KMS-11 (cell line): ENCODE measurements around the gene FKBP9.

Experiments
- H2AFZ ChIP-seq: fragments of 200-600 bp; sonication (generic); 2 replicates; pipeline ENCODE4 v1.6.1; 2016; ENCODE audit warnings: antibody characterized with exemption, mixed run types, low read depth
- H3K27ac ChIP-seq: fragments of 200-600 bp; sonication (generic); 2 replicates; pipeline ENCODE4 v1.6.1; 2016; ENCODE audit warnings: mild to moderate bottlenecking, mixed run types
- H3K27me3 ChIP-seq: fragments of 200-600 bp; sonication (generic); 2 replicates; pipeline ENCODE4 v1.6.1; 2017; ENCODE audit warnings: mild to moderate bottlenecking, low read depth, mixed run types, moderate library complexity; ENCODE audit not compliant: insufficient read depth
- H3K36me3 ChIP-seq: fragments of 200-600 bp; sonication (generic); 2 replicates; pipeline ENCODE4 v1.6.1; 2017; ENCODE audit warnings: mild to moderate bottlenecking, mixed run types; ENCODE audit not compliant: insufficient read depth
- H3K4me1 ChIP-seq: fragments of 200-600 bp; sonication (generic); 2 replicates; pipeline ENCODE4 v1.6.1; 2016; ENCODE audit warnings: mild to moderate bottlenecking, low read depth, mixed run types; ENCODE audit not compliant: poor library complexity, severe bottlenecking
- H3K4me2 ChIP-seq: fragments of 200-600 bp; sonication (generic); 2 replicates; pipeline ENCODE4 v1.7.0; 2016; ENCODE audit warnings: mild to moderate bottlenecking, mixed run types
- H3K4me3 ChIP-seq: fragments of 200-600 bp; sonication (generic); IDR thresholded peaks from 2 replicates; pipeline ENCODE4 v1.6.1; 2017; ENCODE audit warnings: low read depth, low read length, mixed read lengths; ENCODE audit not compliant: insufficient read depth
- H3K79me2 ChIP-seq: fragments of 200-600 bp; sonication (generic); 2 replicates; pipeline ENCODE4 v1.6.1; 2016; ENCODE audit warnings: low read depth, mixed run types; ENCODE audit not compliant: insufficient read depth
- H3K9ac ChIP-seq: fragments of 200-600 bp; sonication (generic); 2 replicates; pipeline ENCODE4 v1.6.1; 2016; ENCODE audit warnings: mild to moderate bottlenecking, mixed run types
- H4K20me1 ChIP-seq: fragments of 200-600 bp; sonication (generic); 2 replicates; pipeline ENCODE4 v1.6.1; 2016; ENCODE audit warnings: mild to moderate bottlenecking, mixed run types; ENCODE audit not compliant: insufficient read depth
- CTCF ChIP-seq: fragments of 200-600 bp; sonication (generic); conservative IDR thresholded peaks from 2 replicates; pipeline ENCODE4 v1.6.1; 2017; ENCODE audit warnings: low read depth, mild to moderate bottlenecking, antibody characterized with exemption, low read length, moderate library complexity, mixed read lengths

The FKBP9 gene

GRCh38 chr7:33009734-33010133 is 52.5 kb downstream of the FKBP9 start:
- Histone ChIP-seq H3K79me2 (no peaks in the 10 kb centered on the region), H3K4me1 (no peaks in the 10 kb centered on the region), H3K4me2 (no peak overlapping the region), H3K9ac (no peak overlapping the region), H2AFZ (no peak overlapping the region), H3K36me3 (no peaks in the 10 kb centered on the region), H4K20me1 (no peaks in the 10 kb centered on the region), H3K27ac (no peak overlapping the region), H3K27me3 (no peaks in the 10 kb centered on the region), H3K4me3 (no peak overlapping the region)
- TF ChIP-seq CTCF, result no peak

- Histone ChIP-seq H3K36me3 (no peaks in the 10 kb centered on the region), H3K9ac (no peak overlapping the region), H3K27me3 (no peaks in the 10 kb centered on the region), H3K4me3 (no peak overlapping the region), H4K20me1 (no peaks in the 10 kb centered on the region), H3K27ac (no peak overlapping the region), H3K4me2 (no peak overlapping the region), H3K79me2 (no peaks in the 10 kb centered on the region), H3K4me1 (no peaks in the 10 kb centered on the region), H2AFZ (no peak overlapping the region)
- no peak for TF ChIP-seq CTCF
These were observed 55.1 kb downstream of the FKBP9 start for GRCh38 chr7:33012364-33012763.

- Histone ChIP-seq H3K4me3 (no peak overlapping the region), H3K27me3 (no peaks in the 10 kb centered on the region), H3K4me2 (no peak overlapping the region), H3K9ac (no peak overlapping the region), H3K4me1 (no peaks in the 10 kb centered on the region), H4K20me1 (no peaks in the 10 kb centered on the region), H2AFZ (no peak overlapping the region), H3K79me2 (no peaks in the 10 kb centered on the region), H3K36me3 (0 out of 2 replicates have a peak, but pooled peaks cover 9% of the 10 kb centered on the region), H3K27ac (no peak overlapping the region)
- no peak for TF ChIP-seq CTCF
These were observed 67.0 kb downstream of the FKBP9 start for GRCh38 chr7:33024189-33024757.

- no peak overlapping the region for H3K4me3 ChIP-seq
- no peak for TF ChIP-seq CTCF
- no peak overlapping the region for H3K9ac ChIP-seq
- no peaks in the 10 kb centered on the region for H3K27me3 ChIP-seq
- H3K4me1 ChIP-seq, result peaks cover 23% of the 10 kb centered on the region
- no peaks in the 10 kb centered on the region for H3K36me3 ChIP-seq
- no peak overlapping the region for H3K27ac ChIP-seq
- no peak overlapping the region for H2AFZ ChIP-seq
- H3K79me2 ChIP-seq, result peaks cover 52% of the 10 kb centered on the region
- H4K20me1 ChIP-seq, result peaks cover 5% of the 10 kb centered on the region; the same call in 1 of the 2 replicates
- no peak overlapping the region for H3K4me2 ChIP-seq
These were observed 78.5 kb downstream of the FKBP9 start for GRCh38 chr7:33035776-33036175.
